GM18505 (cell line): ENCODE data around the gene UBE2U.
"Not testable (repeated sequence)": the region's sequence is repeated elsewhere in the genome, so short reads cannot be mapped to it uniquely, and the experiment has no call there.

Source experiments
- ATAC-seq: cut with Tn5 transposase; IDR thresholded peaks from one replicate; pipeline ENCODE4 v1.9.1; 2021; ENCODE audit not compliant: unreplicated experiment
- POLR2A ChIP-seq: IDR thresholded peaks from 4 replicates; pipeline ENCODE4 v1.6.1; 2011; ENCODE audit warnings: borderline replicate concordance; ENCODE audit not compliant: insufficient read depth, insufficient read length; ENCODE audit errors: extremely low read depth

Gene UBE2U

DNA sequence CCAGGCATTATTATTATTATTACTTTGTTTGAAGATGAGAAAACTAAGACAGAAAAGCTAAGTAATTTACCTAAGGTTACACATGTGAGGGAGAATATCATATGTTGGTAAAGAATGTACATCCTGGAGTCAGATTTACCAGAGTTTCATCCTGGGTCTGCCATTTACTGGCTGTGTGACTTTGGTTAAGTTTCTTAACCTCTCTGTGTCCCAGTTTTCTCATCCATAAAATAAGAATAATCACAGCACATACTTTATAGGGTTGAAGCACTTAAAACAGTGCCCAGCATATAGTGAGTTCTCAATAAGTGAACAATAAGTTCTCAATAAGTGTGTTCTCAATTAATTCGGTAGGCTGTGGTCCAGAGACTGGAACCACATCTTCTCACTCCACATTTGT is 32.5 kb downstream of the UBE2U start:
- TF ChIP-seq POLR2A = no peak
- ATAC-seq = no peak

DNA sequence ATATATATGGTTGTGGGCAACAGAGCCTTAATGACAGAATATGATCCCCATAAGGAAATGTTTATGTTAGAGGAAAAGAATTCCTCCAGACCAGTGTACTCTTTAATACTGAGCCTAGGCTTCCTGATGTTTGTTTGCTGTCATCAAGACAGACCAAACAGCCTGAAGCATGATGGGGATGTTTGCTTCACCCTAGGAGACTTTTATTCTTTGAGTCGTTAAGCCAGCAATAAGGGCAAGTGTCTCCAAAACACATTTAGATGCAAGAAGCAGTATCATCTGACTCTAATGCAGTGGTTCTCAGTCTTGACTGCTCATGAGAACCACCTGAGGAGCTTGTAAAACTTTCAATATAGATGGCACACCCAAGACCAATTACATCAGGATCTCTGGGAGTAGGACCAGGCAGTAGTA is 33.1 kb downstream of the UBE2U start:
- no peak for TF ChIP-seq POLR2A
- ATAC-seq = no peak

DNA sequence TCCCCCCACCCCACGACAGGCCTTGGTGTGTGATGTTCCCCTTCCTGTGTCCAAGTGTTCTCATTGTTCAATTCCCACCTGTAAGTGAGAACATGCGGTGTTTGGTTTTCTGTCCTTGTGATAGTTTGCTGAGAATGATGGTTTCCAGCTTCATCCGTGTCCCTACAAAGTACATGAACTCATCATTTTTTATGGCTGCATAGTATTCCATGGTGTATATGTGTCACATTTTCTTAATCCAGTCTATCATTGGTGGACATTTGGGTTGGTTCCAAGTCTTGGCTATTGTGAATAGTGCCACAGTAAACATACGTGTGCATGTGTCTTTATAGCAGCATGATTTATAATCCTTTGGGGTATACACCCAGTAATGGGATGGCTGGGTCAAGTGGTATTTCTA is 36.1 kb downstream of the UBE2U start:
- not testable (repeated sequence) for ATAC-seq

DNA sequence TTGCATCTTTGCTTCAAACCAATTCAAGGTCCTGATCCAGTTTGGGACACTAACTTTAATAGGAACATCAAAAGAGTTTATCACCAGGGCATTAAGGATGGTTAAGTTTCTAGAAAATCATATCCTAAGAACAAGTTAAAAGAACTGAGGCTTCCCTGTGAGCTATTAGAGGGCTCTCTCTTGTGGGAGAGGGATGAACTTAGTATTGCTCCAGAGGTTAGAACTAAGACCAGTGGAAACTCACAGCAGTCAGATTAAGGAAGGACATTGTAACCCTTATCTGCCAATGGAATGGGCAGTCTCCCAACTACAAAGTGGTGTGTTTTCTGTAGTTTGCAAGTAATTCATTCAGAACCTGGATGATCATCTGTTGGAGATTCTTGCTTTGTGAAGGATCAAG is 36.8 kb downstream of the UBE2U start:
- no peak for TF ChIP-seq POLR2A
- ATAC-seq = no peak

DNA sequence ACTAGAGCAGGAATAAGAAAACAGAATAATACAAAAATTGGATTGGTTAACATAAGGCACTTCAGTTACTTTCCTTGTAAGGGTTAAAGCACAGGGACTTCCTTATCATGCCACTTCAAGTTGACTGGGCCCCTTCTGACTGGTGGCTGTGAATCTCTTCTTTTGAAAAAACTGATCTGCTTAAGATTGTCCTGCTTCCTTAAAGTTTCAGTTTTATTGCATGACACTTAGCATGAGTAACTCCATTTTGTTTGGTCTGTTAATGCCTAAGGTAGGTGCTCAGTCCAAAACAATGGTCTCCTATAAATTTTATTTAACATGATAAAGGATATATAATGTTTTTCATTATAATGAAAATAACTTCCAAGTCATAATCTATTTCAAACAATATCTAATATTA is 37.6 kb downstream of the UBE2U start:
- no peak for ATAC-seq
- TF ChIP-seq POLR2A = no peak

DNA sequence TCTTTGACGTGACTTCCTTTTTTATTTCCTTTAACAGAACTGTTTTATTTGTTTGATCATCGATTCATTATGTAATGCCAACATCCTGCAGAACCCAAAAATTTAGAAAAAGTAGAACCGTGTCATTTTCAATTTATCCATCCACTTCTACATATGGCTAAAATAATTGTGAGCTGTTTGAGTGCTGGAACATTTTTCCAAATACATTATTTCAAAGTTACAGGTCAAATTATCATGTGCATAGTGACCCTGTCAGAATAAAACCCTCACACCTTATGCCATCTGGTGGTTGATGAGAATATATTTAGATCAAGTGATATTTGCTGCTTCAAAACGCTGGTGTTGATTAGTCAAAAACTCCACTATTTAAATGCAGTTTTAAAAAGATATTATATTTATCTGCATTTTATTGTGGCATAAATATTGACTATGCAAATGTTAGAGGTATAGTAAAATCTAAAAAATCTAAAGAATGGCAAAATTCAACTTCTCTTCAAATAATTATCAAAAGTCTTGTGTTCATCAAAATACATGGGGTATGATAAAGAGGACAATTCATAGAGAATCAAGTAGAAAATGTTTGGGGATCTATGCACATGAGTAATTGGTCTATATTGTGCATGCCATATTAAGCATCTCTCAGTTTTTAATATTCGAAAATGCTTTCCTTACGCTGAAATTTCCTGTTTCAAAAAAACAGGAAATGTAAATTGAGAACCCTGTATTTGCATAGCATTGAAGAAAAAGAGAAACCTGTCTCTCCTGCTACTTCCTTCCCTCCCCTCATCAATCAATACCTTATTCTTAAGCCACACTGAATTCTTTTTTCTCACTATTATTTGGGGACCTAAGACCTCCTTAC is 39.7 kb downstream of the UBE2U start:
- no peak for ATAC-seq
- no peak for TF ChIP-seq POLR2A

DNA sequence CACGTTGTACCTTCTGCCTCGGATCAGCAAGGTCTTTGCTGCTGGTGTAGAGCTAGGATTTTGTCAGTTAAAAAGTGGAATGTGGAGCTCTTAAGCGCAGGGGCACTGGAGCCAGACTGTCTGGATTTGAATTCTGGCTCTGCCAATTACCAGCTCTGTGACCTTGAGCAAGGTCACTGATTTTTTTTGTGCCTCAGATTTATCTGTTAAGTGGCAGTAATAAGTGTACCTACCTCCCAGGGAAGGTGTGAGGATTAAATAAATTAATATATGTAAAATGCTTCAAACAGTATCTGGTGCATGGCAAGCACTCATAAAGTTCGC is 40.3 kb downstream of the UBE2U start:
- no peak for ATAC-seq
- no peak for TF ChIP-seq POLR2A

DNA sequence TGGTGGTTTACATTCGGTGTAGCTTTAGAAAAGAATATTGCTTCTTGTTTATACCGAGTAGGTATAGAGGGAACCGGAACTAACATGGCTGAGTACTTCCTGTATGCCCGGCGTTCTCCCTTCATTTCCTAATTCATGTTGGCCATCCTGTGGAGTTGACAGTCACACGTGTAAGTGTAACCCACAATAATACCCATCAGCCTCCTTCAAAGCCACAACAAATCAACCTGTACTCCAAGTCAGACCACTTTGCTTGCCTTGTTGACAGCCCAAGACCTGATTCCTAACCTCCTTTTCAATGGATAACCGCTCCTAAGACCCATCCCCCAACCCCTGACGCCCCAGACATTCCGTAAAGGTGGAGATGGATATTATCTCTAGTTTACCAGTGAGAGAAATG is 42.1 kb downstream of the UBE2U start:
- ATAC-seq = no peak
- no peak for TF ChIP-seq POLR2A

DNA sequence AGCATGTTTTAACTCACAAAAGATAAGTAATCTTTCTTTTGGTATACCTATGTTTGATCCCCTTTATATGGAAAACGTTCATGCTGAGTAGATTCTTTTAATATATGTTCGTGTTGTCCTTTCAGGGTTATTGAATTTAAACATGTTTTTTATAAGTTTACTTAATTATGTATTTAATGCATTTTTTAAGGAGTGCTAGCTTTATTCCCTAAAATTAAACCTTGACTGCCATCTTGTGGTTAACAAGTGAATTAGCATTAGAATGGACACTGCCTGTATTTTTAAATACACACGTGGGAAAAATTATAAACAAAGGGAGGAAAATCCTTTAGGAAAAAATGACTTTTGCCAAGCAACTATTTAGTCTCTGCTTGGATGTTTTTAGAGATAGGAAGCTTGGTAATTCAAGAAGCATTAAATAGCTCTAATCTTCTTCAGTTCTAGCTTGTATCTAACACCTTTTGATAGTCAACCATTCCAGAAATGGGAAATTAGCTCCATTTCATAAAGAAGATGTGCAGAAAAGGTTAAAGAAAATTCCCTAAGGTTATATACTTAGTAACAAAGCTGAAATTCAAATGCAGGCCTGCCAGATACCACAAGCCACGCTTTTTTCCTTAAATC is 43.0 kb downstream of the UBE2U start:
- no peak for ATAC-seq
- TF ChIP-seq POLR2A = no peak

DNA sequence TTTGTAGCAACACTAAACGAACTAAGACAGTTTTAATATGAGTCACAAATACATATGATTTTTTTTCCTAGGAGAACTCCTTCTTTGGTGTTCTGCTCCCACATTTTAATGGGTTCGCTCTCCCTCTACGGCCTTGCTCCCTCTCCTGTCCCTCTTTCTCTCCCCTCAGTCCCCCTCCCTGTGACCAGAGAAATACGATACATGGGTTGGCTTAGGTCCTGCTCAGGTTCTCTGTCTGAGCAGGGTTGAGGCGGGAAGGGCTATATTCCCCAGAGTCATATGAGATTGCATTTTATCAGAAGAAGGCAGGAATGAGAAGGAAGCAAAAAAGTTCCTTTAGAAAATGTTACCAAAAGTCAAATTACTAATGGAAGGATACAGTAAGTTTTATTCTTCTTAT is 44.6 kb downstream of the UBE2U start:
- ATAC-seq = no peak
- TF ChIP-seq POLR2A = no peak

DNA sequence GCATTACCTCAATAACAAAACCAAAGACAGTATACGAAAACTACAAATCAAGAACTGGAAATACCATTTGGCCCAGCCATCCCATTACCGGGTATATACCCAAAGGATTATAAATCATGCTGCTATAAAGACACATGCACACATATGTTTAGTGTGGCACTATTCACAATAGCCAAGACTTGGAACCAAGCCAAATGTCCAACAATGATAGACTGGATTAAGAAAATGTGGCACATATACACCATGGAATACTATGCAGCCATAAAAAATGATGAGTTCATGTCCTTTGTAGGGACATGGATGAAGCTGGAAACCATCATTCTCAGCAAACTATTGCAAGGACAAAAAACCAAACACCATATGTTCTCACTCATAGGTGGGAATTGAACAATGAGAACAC is 47.0 kb downstream of the UBE2U start:
- ATAC-seq = not testable (repeated sequence)

DNA sequence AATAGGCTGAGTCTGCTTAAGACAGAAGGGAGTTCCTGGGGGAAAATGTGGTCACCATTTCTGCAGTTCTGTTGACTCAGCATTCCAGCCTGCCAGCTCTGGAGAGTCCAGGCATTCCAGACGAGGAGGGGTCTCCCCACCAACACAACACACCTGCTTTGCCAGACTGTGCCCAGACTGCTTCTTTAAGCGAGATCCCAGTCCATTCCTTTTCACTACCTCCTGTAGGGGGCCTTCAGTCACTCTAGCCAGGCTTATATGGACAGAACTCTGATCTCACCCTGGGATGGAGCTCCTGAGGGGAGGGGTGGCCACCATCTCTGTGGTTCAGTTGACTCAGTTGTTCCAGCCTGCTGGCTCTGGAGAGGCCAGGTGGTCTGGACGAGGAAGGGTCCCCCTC is 48.5 kb downstream of the UBE2U start:
- ATAC-seq = no peak
- no peak for TF ChIP-seq POLR2A

DNA sequence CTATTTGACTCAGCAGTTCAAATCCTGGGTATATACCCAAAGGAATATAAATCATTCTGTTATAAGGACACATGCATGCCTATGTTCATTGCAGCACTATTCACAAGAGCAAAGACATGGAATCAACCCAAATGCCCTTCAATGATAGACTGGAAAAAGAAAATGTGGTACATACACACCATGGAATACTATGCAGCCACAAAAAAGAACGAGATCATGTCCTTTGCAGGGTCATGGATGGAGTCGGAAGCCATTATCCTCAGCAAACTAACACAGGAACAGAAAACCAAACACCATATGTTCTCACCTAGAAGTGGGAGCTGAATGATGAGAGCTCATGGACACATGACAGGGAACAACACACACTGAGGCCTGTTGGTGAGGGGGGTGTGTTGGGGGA is 53.8 kb downstream of the UBE2U start:
- not testable (repeated sequence) for ATAC-seq

DNA sequence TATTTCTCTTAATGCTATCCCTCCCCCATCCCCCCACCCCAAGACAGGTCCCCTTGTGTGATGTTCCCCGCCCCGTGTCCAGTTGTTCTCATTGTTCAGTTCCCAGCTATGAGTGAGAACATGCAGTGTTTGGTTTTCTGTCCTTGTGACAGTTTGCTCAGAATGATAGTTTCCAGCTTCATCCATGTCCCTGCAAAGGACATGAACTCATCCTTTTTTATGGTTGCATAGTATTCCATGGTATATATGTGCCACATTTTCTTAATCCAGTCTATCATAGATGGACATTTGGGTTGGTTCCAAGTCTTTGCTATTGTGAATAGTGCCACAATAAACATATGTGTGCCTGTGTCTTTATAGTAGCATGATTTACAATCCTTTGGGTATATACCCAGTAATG is 55.0 kb downstream of the UBE2U start:
- not testable (repeated sequence) for ATAC-seq

DNA sequence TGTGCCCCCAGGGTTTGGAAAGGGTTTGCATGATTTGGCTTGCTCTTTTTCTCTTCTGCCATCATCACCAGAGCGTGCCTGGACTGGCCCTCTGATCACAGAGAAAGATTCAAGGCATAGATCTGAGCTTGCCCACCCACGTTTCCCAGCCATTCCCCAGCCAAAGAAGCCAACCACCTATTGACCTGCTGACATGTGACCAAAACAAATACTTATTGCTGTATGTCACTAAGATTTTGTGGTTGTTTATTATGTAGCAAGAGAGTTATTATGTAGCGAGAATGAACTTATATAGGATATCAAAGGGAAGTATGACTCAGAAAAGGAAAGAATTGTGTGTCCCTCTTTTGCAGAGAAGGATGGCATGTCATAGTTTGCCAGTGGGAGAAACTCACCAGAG is 59.9 kb downstream of the UBE2U start:
- no peak for ATAC-seq
- no peak for TF ChIP-seq POLR2A
